ENCODE results near the gene PDCD2L. TPM values are rescaled to one million over a fixed set of nuclear protein-coding genes. Genes with fewer than 3 reads are reported as not detected.
A peak's percentile ranks its signal among the peaks of the same experiment; 100 is the strongest.

Gene PDCD2L, protein sequence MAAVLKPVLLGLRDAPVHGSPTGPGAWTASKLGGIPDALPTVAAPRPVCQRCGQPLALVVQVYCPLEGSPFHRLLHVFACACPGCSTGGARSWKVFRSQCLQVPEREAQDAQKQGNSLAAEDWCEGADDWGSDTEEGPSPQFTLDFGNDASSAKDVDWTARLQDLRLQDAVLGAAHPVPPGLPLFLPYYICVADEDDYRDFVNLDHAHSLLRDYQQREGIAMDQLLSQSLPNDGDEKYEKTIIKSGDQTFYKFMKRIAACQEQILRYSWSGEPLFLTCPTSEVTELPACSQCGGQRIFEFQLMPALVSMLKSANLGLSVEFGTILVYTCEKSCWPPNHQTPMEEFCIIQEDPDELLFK
- 8.7 TPM for polyA plus RNA-seq (2013)

DNA sequence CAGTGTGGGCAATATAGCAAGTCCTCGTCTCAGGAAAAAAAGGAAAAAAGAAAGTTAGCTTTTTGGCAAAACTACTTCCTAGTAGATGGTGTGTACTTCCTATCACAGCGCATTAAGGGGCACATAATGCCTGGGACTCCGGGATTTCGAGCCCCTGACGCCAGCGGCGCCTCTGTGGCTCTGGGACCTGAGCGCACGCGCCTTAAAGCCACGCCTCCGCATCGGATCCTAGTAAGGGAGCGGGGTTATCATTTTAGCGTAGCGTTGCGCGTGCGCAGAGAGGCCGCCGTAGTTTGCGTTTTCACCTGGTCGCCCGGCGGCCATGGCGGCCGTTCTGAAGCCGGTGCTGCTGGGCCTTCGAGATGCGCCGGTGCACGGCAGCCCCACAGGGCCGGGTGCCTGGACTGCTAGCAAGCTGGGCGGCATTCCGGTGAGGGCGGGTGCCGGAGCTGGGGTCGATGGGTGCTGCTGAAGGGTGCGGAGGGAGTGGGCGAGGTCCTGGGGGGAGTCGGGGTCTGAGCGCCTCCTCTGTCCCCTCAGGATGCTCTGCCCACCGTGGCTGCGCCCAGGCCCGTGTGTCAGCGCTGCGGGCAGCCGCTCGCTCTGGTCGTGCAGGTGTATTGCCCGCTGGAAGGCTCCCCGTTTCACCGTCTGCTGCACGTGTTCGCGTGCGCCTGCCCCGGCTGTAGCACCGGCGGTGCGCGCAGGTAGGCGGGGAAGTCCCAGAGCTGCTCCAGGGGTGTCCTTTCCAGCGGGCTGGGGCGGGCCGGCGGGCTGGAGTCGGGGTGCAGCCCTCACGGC is at the start of gene PDCD2L:
Gene PDCD2L (plus strand): TSS at position 291 of the 801 bp plus-strand sequence. CDS start 32 bp downstream, at position 323.
- Histone ChIP-seq H3K27me3 (replicated peaks in 2 of 5; ENCODE audit: control insufficient read depth in 4 of 5, insufficient read depth in 5 of 5, low read length in 4 of 5) (no peaks in the 10 kb centered on the region), H3K9me3 (ENCODE audit: control extremely low read depth in 1 of 5, control insufficient read depth in 4 of 5, insufficient read depth in 2 of 5, low read depth in 1 of 5, low read length in 4 of 5) (no peaks in the 10 kb centered on the region), H3K36me3 (ENCODE audit: control insufficient read depth in 4 of 4, insufficient read depth in 4 of 4, low read length in 3 of 4) (peaks cover 5 to 23% (median 19%) of the 10 kb centered on the region in 4 experiments), H3K4me3 (ENCODE audit: control insufficient read depth in 1 of 7, extremely low read depth in 1 of 7, insufficient read depth in 4 of 7, low read depth in 2 of 7, low read length in 6 of 7) (peak within 1 kb of the TSS; percentile 62 to 99 (median 89)), H3K27ac (ENCODE audit: insufficient read depth in 1 of 2, low read depth in 1 of 2, low read length in 2 of 2, poor library complexity in 1 of 2, severe bottlenecking in 2 of 2) (peak within 1 kb of the TSS in 1 of 2 experiments; percentile 56), H3K4me1 (ENCODE audit: control extremely low read depth in 1 of 4, control insufficient read depth in 4 of 4, insufficient read depth in 4 of 4, low read length in 3 of 4) (peaks cover 4 to 9% (median 6%) of the 10 kb centered on the region in 4 experiments)
- 0% methylated on average over 61 of the region's 69 CpGs for WGBS (ENCODE audit: insufficient coverage)
- ChIA-PET CTCF (interaction anchor here (1.0 kb wide), 1 partner anchor 46 kb away, joined by 3 read pairs; no protein-coding TSS in a partner anchor), POLR2A (interaction anchor here (0.6 kb wide), 1 partner anchor 22 kb away, joined by 4 read pairs; no protein-coding TSS in a partner anchor)
- DNase-seq: peak; percentile 89 to 94 (median 92)

DNA sequence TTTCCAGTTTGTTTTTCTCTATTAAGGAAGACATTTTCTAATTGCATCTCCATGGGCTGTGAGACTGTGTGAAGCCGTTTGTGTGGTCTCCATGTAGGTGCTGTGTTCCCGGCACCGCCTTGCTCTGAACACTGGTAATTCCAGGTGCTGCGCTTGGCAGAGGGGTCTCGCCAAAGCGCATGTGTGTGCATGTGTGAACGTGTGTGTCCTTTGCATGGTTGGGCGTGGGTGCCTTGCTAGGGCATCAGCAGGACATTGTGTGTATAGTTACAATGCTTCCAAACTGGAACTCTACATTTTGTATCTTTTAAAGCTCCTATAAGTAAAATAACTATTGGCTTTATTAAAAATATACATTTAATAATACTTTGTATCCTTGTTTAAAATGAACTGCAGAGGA is 49.0 kb upstream of the PDCD2L start:
- peaks cover 0 to 6% (median 1%) of the 10 kb centered on the region in 4 experiments for H3K36me3 ChIP-seq (ENCODE audit: control insufficient read depth in 4 of 4, insufficient read depth in 4 of 4, low read length in 3 of 4)
- no peak overlapping the region for H3K4me3 ChIP-seq (ENCODE audit: control insufficient read depth in 1 of 7, extremely low read depth in 1 of 7, insufficient read depth in 4 of 7, low read depth in 2 of 7, low read length in 6 of 7)
- H3K4me1 ChIP-seq (ENCODE audit: control extremely low read depth in 1 of 4, control insufficient read depth in 4 of 4, insufficient read depth in 4 of 4, low read length in 3 of 4): peaks cover 6 to 18% (median 15%) of the 10 kb centered on the region in 4 experiments
- DNase-seq: no peak
- H3K27me3 ChIP-seq (replicated peaks in 2 of 5; ENCODE audit: control insufficient read depth in 4 of 5, insufficient read depth in 5 of 5, low read length in 4 of 5): no peaks in the 10 kb centered on the region
- H3K27ac ChIP-seq (ENCODE audit: insufficient read depth in 1 of 2, low read depth in 1 of 2, low read length in 2 of 2, poor library complexity in 1 of 2, severe bottlenecking in 2 of 2): no peak overlapping the region
- H3K9me3 ChIP-seq (ENCODE audit: control extremely low read depth in 1 of 5, control insufficient read depth in 4 of 5, insufficient read depth in 2 of 5, low read depth in 1 of 5, low read length in 4 of 5): no peaks in the 10 kb centered on the region
- POLR2A ChIA-PET: no interaction called here
- CTCF ChIA-PET: interaction anchor here (0.9 to 2.3 kb wide), 3 partner anchors 8 to 84 kb away, joined by 3 to 11 read pairs (median 3); no protein-coding TSS in a partner anchor
- WGBS (ENCODE audit: insufficient coverage): 100% methylated on average over 3 of the region's 8 CpGs

DNA sequence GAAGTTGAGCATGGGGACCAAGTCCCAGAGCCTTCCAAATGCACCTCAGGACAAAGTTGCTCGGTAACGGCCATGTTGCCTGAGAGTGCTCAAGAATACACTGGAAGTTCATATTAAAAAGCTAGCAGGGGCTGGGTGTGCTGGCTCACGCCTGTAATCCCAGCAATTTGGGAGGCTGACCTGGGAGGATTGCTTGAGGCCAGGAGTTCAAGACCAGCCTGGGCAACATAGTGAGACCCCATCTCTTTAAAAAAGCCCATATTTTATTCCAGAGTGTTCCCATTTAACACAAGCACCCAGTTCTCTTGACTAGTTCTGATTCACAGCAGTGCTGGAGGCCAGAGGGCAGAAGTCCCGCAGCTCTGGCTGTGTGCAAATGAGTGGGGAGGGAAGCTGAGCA is 47.3 kb upstream of the PDCD2L start:
- 100% methylated on average over 4 of the region's 4 CpGs for WGBS (ENCODE audit: insufficient coverage)
- H3K27me3 ChIP-seq (replicated peaks in 2 of 5; ENCODE audit: control insufficient read depth in 4 of 5, insufficient read depth in 5 of 5, low read length in 4 of 5): no peaks in the 10 kb centered on the region
- H3K9me3 ChIP-seq (ENCODE audit: control extremely low read depth in 1 of 5, control insufficient read depth in 4 of 5, insufficient read depth in 2 of 5, low read depth in 1 of 5, low read length in 4 of 5): no peaks in the 10 kb centered on the region
- no peak overlapping the region for H3K27ac ChIP-seq (ENCODE audit: insufficient read depth in 1 of 2, low read depth in 1 of 2, low read length in 2 of 2, poor library complexity in 1 of 2, severe bottlenecking in 2 of 2)
- ChIA-PET POLR2A (no interaction called here), CTCF (interaction anchor here (1.2 to 2.3 kb wide), 2 partner anchors 10 to 75 kb away, joined by 3 to 11 read pairs; no protein-coding TSS in a partner anchor)
- peaks cover 6 to 18% (median 15%) of the 10 kb centered on the region in 4 experiments for H3K4me1 ChIP-seq (ENCODE audit: control extremely low read depth in 1 of 4, control insufficient read depth in 4 of 4, insufficient read depth in 4 of 4, low read length in 3 of 4)
- DNase-seq: no peak
- H3K4me3 ChIP-seq (ENCODE audit: control insufficient read depth in 1 of 7, extremely low read depth in 1 of 7, insufficient read depth in 4 of 7, low read depth in 2 of 7, low read length in 6 of 7): no peak overlapping the region
- peaks cover 0 to 6% (median 1%) of the 10 kb centered on the region in 4 experiments for H3K36me3 ChIP-seq (ENCODE audit: control insufficient read depth in 4 of 4, insufficient read depth in 4 of 4, low read length in 3 of 4)

DNA sequence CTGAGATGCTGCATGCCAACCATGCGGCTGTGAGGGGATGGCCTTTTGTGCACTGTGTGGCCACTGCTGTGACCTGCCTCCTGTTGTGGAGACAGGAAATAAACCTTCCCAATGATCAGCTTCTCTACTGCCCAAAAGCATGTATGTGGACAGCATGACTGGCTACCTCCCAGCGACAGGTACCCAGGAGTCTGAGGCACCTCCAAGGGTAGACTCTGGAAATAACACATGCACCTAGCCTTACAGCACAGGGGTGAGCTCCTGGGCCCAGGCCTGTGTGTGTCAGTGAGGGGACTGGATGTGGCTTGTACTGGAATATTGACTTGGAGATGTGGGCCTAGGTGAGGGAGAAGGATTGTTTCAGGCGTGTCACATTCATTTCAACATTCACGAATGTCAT is 46.8 kb upstream of the PDCD2L start:
- peaks cover 6 to 18% (median 15%) of the 10 kb centered on the region in 4 experiments for H3K4me1 ChIP-seq (ENCODE audit: control extremely low read depth in 1 of 4, control insufficient read depth in 4 of 4, insufficient read depth in 4 of 4, low read length in 3 of 4)
- whole genome bisulfite sequencing (ENCODE audit: insufficient coverage): 100% methylated on average over 3 of the region's 4 CpGs
- no peaks in the 10 kb centered on the region for H3K27me3 ChIP-seq (replicated peaks in 2 of 5; ENCODE audit: control insufficient read depth in 4 of 5, insufficient read depth in 5 of 5, low read length in 4 of 5)
- POLR2A ChIA-PET: no interaction called here
- CTCF ChIA-PET: interaction anchor here (1.2 kb wide), 1 partner anchor 74 kb away, joined by 3 read pairs; no protein-coding TSS in a partner anchor
- H3K27ac ChIP-seq (ENCODE audit: insufficient read depth in 1 of 2, low read depth in 1 of 2, low read length in 2 of 2, poor library complexity in 1 of 2, severe bottlenecking in 2 of 2): no peak overlapping the region
- peaks cover 0 to 6% (median under 1%) of the 10 kb centered on the region in 4 experiments for H3K36me3 ChIP-seq (ENCODE audit: control insufficient read depth in 4 of 4, insufficient read depth in 4 of 4, low read length in 3 of 4)
- DNase-seq: no peak
- no peaks in the 10 kb centered on the region for H3K9me3 ChIP-seq (ENCODE audit: control extremely low read depth in 1 of 5, control insufficient read depth in 4 of 5, insufficient read depth in 2 of 5, low read depth in 1 of 5, low read length in 4 of 5)
- no peak overlapping the region for H3K4me3 ChIP-seq (ENCODE audit: control insufficient read depth in 1 of 7, extremely low read depth in 1 of 7, insufficient read depth in 4 of 7, low read depth in 2 of 7, low read length in 6 of 7)

DNA sequence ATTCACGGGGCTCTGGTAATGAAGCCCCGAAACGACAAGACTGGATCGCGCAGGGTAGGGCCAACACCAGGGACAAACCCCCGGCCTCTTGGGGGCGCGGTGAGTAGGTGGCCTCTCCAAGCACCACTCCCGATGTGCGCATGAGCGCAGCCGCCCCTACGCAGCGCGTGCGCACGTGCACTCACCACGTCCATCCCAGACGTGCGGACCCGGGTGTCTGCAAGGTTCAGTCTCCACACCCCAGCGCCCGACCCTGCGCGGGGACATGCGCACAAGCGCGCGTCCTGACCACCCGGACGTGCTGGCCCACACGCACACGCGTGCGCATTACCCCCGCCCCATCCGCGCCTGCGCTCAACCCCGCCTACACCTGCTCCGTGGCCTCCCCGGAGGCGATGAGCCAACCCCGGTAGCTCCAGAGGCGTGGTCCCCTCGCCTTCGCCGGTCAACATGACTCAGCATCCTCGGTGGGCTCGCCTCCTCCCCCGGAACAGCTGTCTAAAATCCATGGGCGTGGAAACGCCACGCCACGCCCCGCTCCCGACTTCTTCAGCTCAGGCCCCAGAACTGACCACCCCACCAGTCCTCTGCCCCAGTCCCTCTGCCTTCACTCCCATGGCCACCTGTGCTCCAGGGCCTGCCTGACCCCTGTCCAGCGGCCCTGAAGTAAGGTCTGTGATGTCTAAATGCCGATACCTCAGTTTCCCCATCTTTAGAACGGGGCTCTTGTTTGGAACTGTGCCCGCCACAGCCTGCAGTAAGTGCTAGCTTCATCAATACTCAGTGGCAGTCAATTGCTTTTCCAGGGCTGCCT is 44.9 kb upstream of the PDCD2L start:
- no peaks in the 10 kb centered on the region for H3K27me3 ChIP-seq (replicated peaks in 2 of 5; ENCODE audit: control insufficient read depth in 4 of 5, insufficient read depth in 5 of 5, low read length in 4 of 5)
- DNase-seq: peak; percentile 96 to 98 (median 97)
- ChIA-PET POLR2A (interaction anchor here (0.6 kb wide), 1 partner anchor 156 kb away, joined by 4 read pairs; no protein-coding TSS in a partner anchor), CTCF (interaction anchor here (0.9 to 1.5 kb wide), 6 partner anchors 11 to 112 kb away, joined by 3 to 5 read pairs (median 4); partner anchors contain the start of gene PDCD2L)
- H3K27ac ChIP-seq (ENCODE audit: insufficient read depth in 1 of 2, low read depth in 1 of 2, low read length in 2 of 2, poor library complexity in 1 of 2, severe bottlenecking in 2 of 2): peak overlapping the region in 1 of 2 experiments; percentile 74
- H3K4me3 ChIP-seq (ENCODE audit: control insufficient read depth in 1 of 7, extremely low read depth in 1 of 7, insufficient read depth in 4 of 7, low read depth in 2 of 7, low read length in 6 of 7): peak overlapping the region; percentile 12 to 80 (median 62)
- H3K36me3 ChIP-seq (ENCODE audit: control insufficient read depth in 4 of 4, insufficient read depth in 4 of 4, low read length in 3 of 4): no peaks in the 10 kb centered on the region
- 6% methylated on average over 53 of the region's 61 CpGs for WGBS (ENCODE audit: insufficient coverage)
- H3K4me1 ChIP-seq (ENCODE audit: control extremely low read depth in 1 of 4, control insufficient read depth in 4 of 4, insufficient read depth in 4 of 4, low read length in 3 of 4): peaks cover 6 to 20% (median 16%) of the 10 kb centered on the region in 4 experiments
- H3K9me3 ChIP-seq (ENCODE audit: control extremely low read depth in 1 of 5, control insufficient read depth in 4 of 5, insufficient read depth in 2 of 5, low read depth in 1 of 5, low read length in 4 of 5): no peaks in the 10 kb centered on the region

DNA sequence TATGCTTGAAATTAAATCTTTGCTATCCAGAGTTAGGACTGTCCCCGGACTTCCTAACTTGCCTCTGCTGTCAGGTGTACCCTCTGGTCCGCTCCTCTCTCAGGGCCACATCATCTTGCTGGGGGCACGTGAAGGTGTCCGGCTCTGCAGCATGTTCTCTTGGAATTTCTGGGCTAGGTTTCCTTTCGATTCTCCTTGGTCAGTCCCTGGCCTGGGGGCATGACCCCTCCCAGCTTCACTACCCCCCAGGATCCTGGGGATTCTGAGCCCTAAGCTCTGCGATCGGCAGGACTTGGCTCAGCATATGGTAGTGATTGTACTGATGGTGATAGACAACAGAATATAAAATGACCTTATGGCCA is 44.3 kb upstream of the PDCD2L start:
- no peak for DNase-seq
- Histone ChIP-seq H3K9me3 (ENCODE audit: control extremely low read depth in 1 of 5, control insufficient read depth in 4 of 5, insufficient read depth in 2 of 5, low read depth in 1 of 5, low read length in 4 of 5) (no peaks in the 10 kb centered on the region), H3K27ac (ENCODE audit: insufficient read depth in 1 of 2, low read depth in 1 of 2, low read length in 2 of 2, poor library complexity in 1 of 2, severe bottlenecking in 2 of 2) (peak overlapping the region in 1 of 2 experiments; percentile 74), H3K27me3 (replicated peaks in 2 of 5; ENCODE audit: control insufficient read depth in 4 of 5, insufficient read depth in 5 of 5, low read length in 4 of 5) (no peaks in the 10 kb centered on the region), H3K36me3 (ENCODE audit: control insufficient read depth in 4 of 4, insufficient read depth in 4 of 4, low read length in 3 of 4) (no peaks in the 10 kb centered on the region), H3K4me3 (ENCODE audit: control insufficient read depth in 1 of 7, extremely low read depth in 1 of 7, insufficient read depth in 4 of 7, low read depth in 2 of 7, low read length in 6 of 7) (peak overlapping the region in 4 of 7 experiments; percentile 62 to 80 (median 69)), H3K4me1 (ENCODE audit: control extremely low read depth in 1 of 4, control insufficient read depth in 4 of 4, insufficient read depth in 4 of 4, low read length in 3 of 4) (peaks cover 6 to 25% (median 21%) of the 10 kb centered on the region in 4 experiments)
- ChIA-PET POLR2A (interaction anchor here (0.6 kb wide), 2 partner anchors 36 to 157 kb away, joined by 3 to 4 read pairs; no protein-coding TSS in a partner anchor), CTCF (interaction anchor here (0.9 to 1.5 kb wide), 5 partner anchors 10 to 111 kb away, joined by 3 to 5 read pairs (median 4); no protein-coding TSS in a partner anchor)
- 82% methylated on average over 5 of the region's 7 CpGs for WGBS (ENCODE audit: insufficient coverage)
